Endothelial cell of umbilical vein (primary cell): ENCODE data around the gene SLC15A3. TPM values are rescaled to one million over a fixed set of nuclear protein-coding genes. Genes with fewer than 3 reads are reported as not detected.

Experiments
- BruUV-seq: library from RNA; stranded (reverse); fragments of 400-500 nt; replicated peaks from 2 replicates; lab custom pipeline; 2021; lab: Mats Ljungman, UMichigan
- CTCF ChIA-PET: fragments of 300-600, 350-600 bp; sonication (Branson Sonifier 250); formaldehyde crosslinking; loops from one replicate; lab custom pipeline; 2021; ENCODE audit warnings: antibody characterized with exemption, inconsistent platforms; lab: Charles Lee
- POLR2A ChIA-PET: fragments of 300-600, 350-600 bp; sonication (Branson Sonifier 250); formaldehyde crosslinking; loops from one replicate; lab custom pipeline; 2021; ENCODE audit warnings: antibody characterized with exemption, inconsistent platforms; lab: Charles Lee
- DNase-seq: peaks from one replicate; pipeline ENCODE4 v3.0.0-alpha.2; 2011; ENCODE audit warnings: low read depth, low spot score
- FAIRE-seq: peaks from 2 replicates; lab custom pipeline; 2011; peaks lifted over from hg19 to GRCh38; lab: Jason Lieb, UNC
- H2AFZ ChIP-seq: 2 replicates; pipeline ENCODE4 v1.6.0; 2012; ENCODE audit warnings: low read depth, low read length, control low read depth, inconsistent platforms
- H3K27ac ChIP-seq: 2 replicates; pipeline ENCODE4 v1.5.1; 2011; ENCODE audit warnings: low read depth, mild to moderate bottlenecking, control low read depth, low read length, moderate library complexity; ENCODE audit not compliant: insufficient read depth
- H3K27me3 ChIP-seq, 2 experiments: 2 replicates each; pipeline versions ENCODE4 v1.6.0 to v1.6.1; 2011; ENCODE audit warnings: low read length in 2 of 2, mixed read lengths in 1 of 2; ENCODE audit not compliant: control insufficient read depth in 2 of 2, insufficient read depth in 2 of 2
- H3K36me3 ChIP-seq, 2 experiments: 2 replicates in 1 of 2; 3 replicates in 1 of 2; pipeline ENCODE4 v1.5.1; 2011; ENCODE audit warnings: low read length in 2 of 2, mild to moderate bottlenecking in 1 of 2, moderate library complexity in 1 of 2; ENCODE audit not compliant: control insufficient read depth in 2 of 2, insufficient read depth in 2 of 2; ENCODE audit errors: extremely low read depth in 1 of 2
- H3K4me1 ChIP-seq: 3 replicates; pipeline ENCODE4 v1.5.1; 2011; ENCODE audit warnings: mild to moderate bottlenecking, low read length; ENCODE audit not compliant: control insufficient read depth, insufficient read depth; ENCODE audit errors: extremely low read depth
- H3K4me2 ChIP-seq: 2 replicates; pipeline ENCODE4 v1.6.1; 2011; ENCODE audit warnings: low read length, control low read depth, mixed read lengths; ENCODE audit not compliant: insufficient read depth
- H3K4me3 ChIP-seq, 3 experiments: fragments of 200-600 bp in 1 of 3; sonication (generic), shearing (Covaris generic) in 1 of 3; replicated peaks in 1 of 3; 2 replicates each; pipeline ENCODE4 v1.5.1; 2011 to 2016; ENCODE audit warnings: control low read depth in 3 of 3, low read length in 3 of 3, mild to moderate bottlenecking in 2 of 3, inconsistent platforms in 1 of 3, low read depth in 1 of 3, moderate library complexity in 1 of 3; ENCODE audit not compliant: insufficient read depth in 1 of 3
- H3K79me2 ChIP-seq: 2 replicates; pipeline ENCODE4 v1.6.0; 2012; ENCODE audit warnings: low read length, inconsistent platforms; ENCODE audit not compliant: control insufficient read depth, insufficient read depth
- H3K9ac ChIP-seq: replicated peaks from 2 replicates; pipeline ENCODE3; 2011; ENCODE audit warnings: low read length, control low read depth; ENCODE audit not compliant: insufficient read depth; ENCODE audit errors: extremely low read depth
- H3K9me1 ChIP-seq: replicated peaks from 3 replicates; pipeline ENCODE4 v1.6.0; 2011; ENCODE audit warnings: mild to moderate bottlenecking, low read length; ENCODE audit not compliant: control insufficient read depth, insufficient read depth; ENCODE audit errors: extremely low read depth
- H3K9me3 ChIP-seq: replicated peaks from 2 replicates; pipeline ENCODE4 v1.5.1; 2012; ENCODE audit warnings: low read length, inconsistent platforms; ENCODE audit not compliant: control insufficient read depth, insufficient read depth
- H4K20me1 ChIP-seq: replicated peaks from 2 replicates; pipeline ENCODE3; 2011; ENCODE audit warnings: mild to moderate bottlenecking, low read length; ENCODE audit not compliant: control insufficient read depth, insufficient read depth; ENCODE audit errors: extremely low read depth
- EZH2 ChIP-seq: IDR thresholded peaks from 2 replicates; pipeline ENCODE4 v1.6.1; 2012; ENCODE audit warnings: borderline replicate concordance, low read depth, mild to moderate bottlenecking, moderate library complexity, low read length, inconsistent platforms; ENCODE audit not compliant: severe bottlenecking
- FOS ChIP-seq: IDR thresholded peaks from 2 replicates; pipeline ENCODE4 v1.6.1; 2011; ENCODE audit warnings: mild to moderate bottlenecking, low read length, moderate library complexity, borderline replicate concordance; ENCODE audit not compliant: insufficient read depth
- GATA2 ChIP-seq: IDR thresholded peaks from 2 replicates; pipeline ENCODE4 v1.7.0; 2011; ENCODE audit warnings: low read depth, mild to moderate bottlenecking, moderate library complexity, mixed read lengths, low read length; ENCODE audit not compliant: insufficient read length, insufficient read depth
- JUN ChIP-seq: IDR thresholded peaks from 2 replicates; pipeline ENCODE4 v1.6.1; 2011; ENCODE audit warnings: borderline replicate concordance, low read depth; ENCODE audit not compliant: insufficient read length, insufficient read depth
- MYC ChIP-seq: IDR thresholded peaks from one replicate; pipeline ENCODE4 v1.6.1; 2011; ENCODE audit warnings: mild to moderate bottlenecking, low read depth, low read length
- POLR2A ChIP-seq: IDR thresholded peaks from 2 replicates; pipeline ENCODE4 v1.6.1; 2012; ENCODE audit warnings: low read depth, mild to moderate bottlenecking, control low read depth, low read length
- POLR2AphosphoS5 ChIP-seq: IDR thresholded peaks from 2 replicates; pipeline ENCODE4 v1.6.1; 2012; ENCODE audit warnings: low read depth, mild to moderate bottlenecking, control low read depth, low read length, moderate library complexity; ENCODE audit not compliant: insufficient read depth
- dilution Hi-C: fragments of 300-500 bp; cut with MboI; formaldehyde crosslinking; loops from one replicate; pipeline ENCODE4 v1.15.0; 2019; ENCODE audit warnings: low sequenced_read_pairs; ENCODE audit not compliant: extremely low pct_ligation_motif_present
- intact Hi-C: fragments of 100-400 bp; cut with micrococcal nuclease; formaldehyde crosslinking; loops from one replicate; pipeline ENCODE4 v1.10.0; 2022
- polyA plus RNA-seq, 4 experiments: library from polyadenylated mRNA; depleted of rRNA in 3 of 4; stranded (reverse) in 3 of 4; unstranded in 1 of 4; fragments of >200 nt; gene quantifications; 2 replicates each; pipeline versions ENCODE4 v1.2.1 to v1.2.3, GENCODE V29; 2011 to 2012; ENCODE audit warnings: missing spikeins in 1 of 4
- total RNA-seq: library from RNA; stranded (reverse); gene quantifications from 2 replicates; pipeline ENCODE4 v1.2.3, GENCODE V29; 2021
- TF ChIP-seq, protein P1 (sequence below), 2 donors: IDR thresholded peaks; 1 replicate in 1 of 2; 2 replicates in 1 of 2; pipeline ENCODE4 v1.5.1; 2011; ENCODE audit warnings: low read length in 2 of 2, mild to moderate bottlenecking in 2 of 2, moderate library complexity in 2 of 2, control low read depth in 1 of 2, inconsistent platforms in 1 of 2, low read depth in 1 of 2; ENCODE audit not compliant: insufficient read depth in 1 of 2; ENCODE audit errors: extremely low read depth in 1 of 2
- TF ChIP-seq, protein P2 (sequence below): IDR thresholded peaks from 2 replicates; pipeline ENCODE4 v1.6.1; 2011; ENCODE audit not compliant: insufficient read depth, insufficient read length

The SLC15A3 gene
- total and polyA plus RNA-seq, 2 donors (not counting 3 experiments of a cell fraction or from before 2014, with no cell fraction given): 3.3 to 4.4 TPM

DNA sequence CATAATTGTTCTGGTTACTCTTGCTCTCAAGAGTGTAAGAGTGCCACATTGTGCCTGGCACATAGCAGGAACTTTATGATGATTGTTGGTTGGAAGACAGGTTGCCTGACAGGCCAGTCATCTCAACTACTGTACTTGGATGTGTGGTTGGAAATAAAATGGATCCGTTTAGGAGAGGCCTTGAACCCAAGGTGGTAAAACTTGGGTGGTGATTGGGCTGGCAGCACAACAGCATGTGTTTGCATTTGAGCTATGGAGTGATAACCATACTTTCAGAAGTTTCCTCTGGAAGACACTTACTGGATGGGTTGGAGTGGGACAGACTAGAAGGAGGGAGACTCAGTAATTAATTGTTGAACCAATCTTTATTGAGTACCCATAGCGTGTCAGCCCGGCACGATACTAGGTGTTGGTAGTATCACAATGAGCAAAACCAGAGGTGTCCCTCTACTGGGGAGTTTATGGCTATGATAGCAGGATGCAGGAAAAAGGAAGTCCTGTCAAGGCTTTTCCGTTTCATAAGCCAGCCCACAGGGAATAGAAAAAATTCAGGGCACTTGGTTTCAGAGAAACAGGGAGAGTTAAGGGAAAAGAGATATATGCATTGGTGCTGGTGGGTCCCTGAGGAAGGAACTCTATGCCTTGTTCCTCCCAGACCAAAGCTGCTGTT, 41.1 kb downstream of the SLC15A3 start:
- Histone ChIP-seq H3K27ac (no peak overlapping the region), H3K9ac (no peak overlapping the region), H3K27me3 (peaks cover 0 to 6% of the 10 kb centered on the region in 2 experiments), H3K36me3 (no peaks in the 10 kb centered on the region), H3K9me3 (no peaks in the 10 kb centered on the region), H2AFZ (peak overlapping the region; percentile 16), H3K4me1 (peaks cover 28% of the 10 kb centered on the region), H3K4me2 (no peak overlapping the region), H3K79me2 (peaks cover 17% of the 10 kb centered on the region), H3K9me1 (no peaks in the 10 kb centered on the region), H4K20me1 (no peaks in the 10 kb centered on the region), H3K4me3 (no peak overlapping the region)
- DNase-seq (no peak), FAIRE-seq (peak; percentile 56)
- TF ChIP-seq POLR2A (no peak), FOS (no peak), EZH2 (no peak), MYC (no peak), POLR2AphosphoS5 (no peak), GATA2 (no peak), JUN (no peak)
- TF ChIP-seq, protein P1, sequence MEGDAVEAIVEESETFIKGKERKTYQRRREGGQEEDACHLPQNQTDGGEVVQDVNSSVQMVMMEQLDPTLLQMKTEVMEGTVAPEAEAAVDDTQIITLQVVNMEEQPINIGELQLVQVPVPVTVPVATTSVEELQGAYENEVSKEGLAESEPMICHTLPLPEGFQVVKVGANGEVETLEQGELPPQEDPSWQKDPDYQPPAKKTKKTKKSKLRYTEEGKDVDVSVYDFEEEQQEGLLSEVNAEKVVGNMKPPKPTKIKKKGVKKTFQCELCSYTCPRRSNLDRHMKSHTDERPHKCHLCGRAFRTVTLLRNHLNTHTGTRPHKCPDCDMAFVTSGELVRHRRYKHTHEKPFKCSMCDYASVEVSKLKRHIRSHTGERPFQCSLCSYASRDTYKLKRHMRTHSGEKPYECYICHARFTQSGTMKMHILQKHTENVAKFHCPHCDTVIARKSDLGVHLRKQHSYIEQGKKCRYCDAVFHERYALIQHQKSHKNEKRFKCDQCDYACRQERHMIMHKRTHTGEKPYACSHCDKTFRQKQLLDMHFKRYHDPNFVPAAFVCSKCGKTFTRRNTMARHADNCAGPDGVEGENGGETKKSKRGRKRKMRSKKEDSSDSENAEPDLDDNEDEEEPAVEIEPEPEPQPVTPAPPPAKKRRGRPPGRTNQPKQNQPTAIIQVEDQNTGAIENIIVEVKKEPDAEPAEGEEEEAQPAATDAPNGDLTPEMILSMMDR (IDR thresholded peaks at IDR 0.05; ENCODE audit: extremely low read depth in 1 of 2, insufficient read depth in 1 of 2, low read depth in 1 of 2, low read length in 2 of 2): no peak
- TF ChIP-seq, protein P2, sequence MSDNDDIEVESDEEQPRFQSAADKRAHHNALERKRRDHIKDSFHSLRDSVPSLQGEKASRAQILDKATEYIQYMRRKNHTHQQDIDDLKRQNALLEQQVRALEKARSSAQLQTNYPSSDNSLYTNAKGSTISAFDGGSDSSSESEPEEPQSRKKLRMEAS: no peak
- intact Hi-C loops (loop anchor here (10.0 kb wide), 1 partner anchor 224 kb away; no protein-coding TSS in a partner anchor), dilution Hi-C loops (no loop called here)
- CTCF ChIA-PET: interaction anchor here (1.5 kb wide), 1 partner anchor 11 kb away, joined by 6 read pairs; no protein-coding TSS in a partner anchor
- POLR2A ChIA-PET: no interaction called here
- BruUV-seq: no TSS peak
